Raji (cell line): Measurements from ENCODE around the gene OR51E2.

Experiments
- POLR2A ChIP-seq: IDR thresholded peaks from 2 replicates; pipeline ENCODE4 v1.6.1; 2011; ENCODE audit warnings: low read depth, low read length, control low read depth; ENCODE audit not compliant: insufficient read depth

Gene OR51E2

GRCh38 chr11:4637662-4638047 is 60.0 kb downstream of the OR51E2 start:
- no peak for TF ChIP-seq POLR2A

GRCh38 chr11:4636962-4637661 is 60.5 kb downstream of the OR51E2 start, which contains the start of gene OR51D1:
Gene OR51D1, plus strand, starts transcription at chr11:4637477. Its CDS starts 2,314 bp downstream, at chr11:4639791.
- TF ChIP-seq POLR2A: no peak

- TF ChIP-seq POLR2A: no peak
Observed at GRCh38 chr11:4636136-4636535, 61.5 kb downstream of the OR51E2 start.
